ENCODE results near the gene ABLIM2. TPM values are rescaled to one million over a fixed set of nuclear protein-coding genes. Genes with fewer than 3 reads are reported as not detected.

The ABLIM2 gene
- total RNA-seq, 1 experiment from 2014 or later = 1.0 TPM

- no peak overlapping the region for H4K8ac ChIP-seq (replicated peaks; ENCODE audit: insufficient read length, low read depth, low read length)
- H4K5ac ChIP-seq (ENCODE audit: insufficient read length, low read depth, low read length) = no peak overlapping the region
- Mint-ChIP-seq H3K27me3 (ENCODE audit: low read depth) (no peaks in the 10 kb centered on the region), H3K4me3 (no peak overlapping the region), H3K27ac (no peak overlapping the region; a peak in 1 of 7 replicates), H3K36me3 (ENCODE audit: insufficient read depth in 1 of 3, low read depth in 3 of 3) (no peaks in the 10 kb centered on the region; a peak in 1 of 7 replicates), H3K4me1 (peaks cover 18 to 29% of the 10 kb centered on the region in 2 experiments), H3K9me3 (no peaks in the 10 kb centered on the region)
- no peaks in the 10 kb centered on the region for H3K23me2 ChIP-seq (ENCODE audit: insufficient read length, low read depth, low read length, poor library complexity, severe bottlenecking)
- H2BK120ac ChIP-seq (ENCODE audit: low read depth, low read length, poor library complexity, severe bottlenecking) = no peak overlapping the region
- no peak overlapping the region for H3K18ac ChIP-seq (ENCODE audit: insufficient read length, low read depth, low read length)
- H3K9ac ChIP-seq (ENCODE audit: extremely low read depth, insufficient read length, low read length) = no peak overlapping the region
- H4K20me1 ChIP-seq (ENCODE audit: control insufficient read depth, insufficient read depth, insufficient read length) = no peaks in the 10 kb centered on the region
- H2AFZ ChIP-seq (ENCODE audit: low read length) = no peak overlapping the region
- no peak for TF ChIP-seq CTCF (conservative IDR thresholded peaks at IDR 0.05)
- no peak overlapping the region for H3K4me2 ChIP-seq (ENCODE audit: insufficient read depth, insufficient read length, low read length)
- no peak overlapping the region for H2BK12ac ChIP-seq (ENCODE audit: insufficient read length, low read depth, low read length)
- H3K4ac ChIP-seq (ENCODE audit: low read depth, low read length) = no peak overlapping the region
- no peaks in the 10 kb centered on the region for H3K9me3 ChIP-seq (ENCODE audit: control insufficient read depth, low read depth, low read length)
- H3K23ac ChIP-seq (ENCODE audit: insufficient read length, low read depth, low read length) = no peak overlapping the region
- H2BK15ac ChIP-seq (ENCODE audit: low read depth, low read length) = no peak overlapping the region
- no peak overlapping the region for H4K91ac ChIP-seq (ENCODE audit: insufficient read length, low read depth, low read length)
- H3T11ph ChIP-seq (ENCODE audit: low read length) = no peak overlapping the region
- no peaks in the 10 kb centered on the region for H3K79me2 ChIP-seq (ENCODE audit: insufficient read depth, low read length)
- peaks cover 2% of the 10 kb centered on the region; the same call in 1 of the 2 replicates for H3K4me1 ChIP-seq (ENCODE audit: insufficient read depth, low read length)
- DNase-seq = no peak
- no peaks in the 10 kb centered on the region for H3K79me1 ChIP-seq (ENCODE audit: insufficient read depth, low read depth, low read length, poor library complexity, severe bottlenecking)
- no peak overlapping the region for H3K27ac ChIP-seq (ENCODE audit: insufficient read length, low read depth, low read length)
- H2BK20ac ChIP-seq (ENCODE audit: low read depth, low read length, poor library complexity, severe bottlenecking) = no peak overlapping the region
- no peak overlapping the region for H3K56ac ChIP-seq (ENCODE audit: insufficient read length, low read depth, low read length)
- no peak overlapping the region for H3K14ac ChIP-seq (ENCODE audit: insufficient read depth, low read length)
- H2BK5ac ChIP-seq (ENCODE audit: insufficient read length, low read length) = no peak overlapping the region
- no CpG with 5 or more reads among the region's 32 CpGs for WGBS (ENCODE audit: extremely low coverage, insufficient read length, low lambda C conversion rate)
- no peaks in the 10 kb centered on the region for H3K27me3 ChIP-seq (ENCODE audit: insufficient read depth, low read length)
- no peak overlapping the region for H2AK5ac ChIP-seq (ENCODE audit: insufficient read length, low read length)
Observed at GRCh38 chr4:8079031-8079885, 79.4 kb downstream of the ABLIM2 start.
